ENCODE results near the gene SPIN1.
"Not testable (repeated sequence)": the region's sequence is repeated elsewhere in the genome, so short reads cannot be mapped to it uniquely, and the experiment has no call there.

The SPIN1 gene

GRCh38 chr9:88388203-88388885 is at the start of gene SPIN1:
SPIN1 (plus strand) TSS chr9:88388444; CDS start chr9:88426540, 38,096 bp downstream.
- Mint-ChIP-seq H3K27ac (peak within 1 kb of the TSS; percentile 93), H3K4me1 (peaks cover 30% of the 10 kb centered on the region), H3K36me3 (peaks cover 16% of the 10 kb centered on the region), H3K9me3 (no peaks in the 10 kb centered on the region), H3K4me3 (peak within 1 kb of the TSS; percentile 83)
- DNase-seq (ENCODE audit: low spot score in 2 of 2) (peak; percentile 91 to 92), ATAC-seq (peak; percentile 93)

GRCh38 chr9:88339317-88339716 is 48.9 kb upstream of the SPIN1 start:
- no peaks in the 10 kb centered on the region for H3K9me3 Mint-ChIP-seq
- H3K36me3 Mint-ChIP-seq, result peaks cover 5% of the 10 kb centered on the region
- ATAC-seq (no peak), DNase-seq (ENCODE audit: low spot score in 2 of 2) (no peak)
- H3K4me1 Mint-ChIP-seq, result no peaks in the 10 kb centered on the region
- H3K4me3 Mint-ChIP-seq, result no peak overlapping the region
- H3K27ac Mint-ChIP-seq, result no peak overlapping the region

- Mint-ChIP-seq H3K4me3 (no peak overlapping the region), H3K36me3 (no peaks in the 10 kb centered on the region), H3K4me1 (no peaks in the 10 kb centered on the region), H3K27ac (no peak overlapping the region), H3K9me3 (no peaks in the 10 kb centered on the region)
- DNase-seq (ENCODE audit: low spot score in 2 of 2), result no peak
- no peak for ATAC-seq
Observed at GRCh38 chr9:88342246-88342645, 46.0 kb upstream of the SPIN1 start.

- H3K27ac Mint-ChIP-seq, result no peak overlapping the region
- no peaks in the 10 kb centered on the region for H3K4me1 Mint-ChIP-seq
- H3K36me3 Mint-ChIP-seq, result no peaks in the 10 kb centered on the region
- H3K9me3 Mint-ChIP-seq, result no peaks in the 10 kb centered on the region
- H3K4me3 Mint-ChIP-seq, result no peak overlapping the region
- no peak for ATAC-seq
- no peak for DNase-seq (ENCODE audit: low spot score in 2 of 2)
Observed at GRCh38 chr9:88344013-88344412, 44.2 kb upstream of the SPIN1 start.

GRCh38 chr9:88350354-88350753 is 37.9 kb upstream of the SPIN1 start:
- not testable (repeated sequence) for H3K27ac Mint-ChIP-seq; ATAC-seq; H3K36me3 Mint-ChIP-seq; H3K4me1 Mint-ChIP-seq; H3K9me3 Mint-ChIP-seq; H3K4me3 Mint-ChIP-seq; DNase-seq (ENCODE audit: low spot score in 2 of 2)

- no peaks in the 10 kb centered on the region for H3K4me1 Mint-ChIP-seq
- DNase-seq (ENCODE audit: low spot score in 2 of 2) (no peak), ATAC-seq (peak; percentile 79)
- H3K36me3 Mint-ChIP-seq, result no peaks in the 10 kb centered on the region
- no peak overlapping the region for H3K4me3 Mint-ChIP-seq
- H3K27ac Mint-ChIP-seq, result no peak overlapping the region
- peaks cover 3% of the 10 kb centered on the region for H3K9me3 Mint-ChIP-seq
Observed at GRCh38 chr9:88355166-88355565, 33.1 kb upstream of the SPIN1 start.

- not testable (repeated sequence) for H3K9me3 Mint-ChIP-seq, H3K27ac Mint-ChIP-seq
Observed at GRCh38 chr9:88357250-88357649, 31.0 kb upstream of the SPIN1 start.

GRCh38 chr9:88358723-88359122 is 29.5 kb upstream of the SPIN1 start:
- Mint-ChIP-seq H3K27ac (no peak overlapping the region), H3K36me3 (no peaks in the 10 kb centered on the region), H3K4me3 (no peak overlapping the region), H3K9me3 (peaks cover 3% of the 10 kb centered on the region), H3K4me1 (no peaks in the 10 kb centered on the region)
- DNase-seq (ENCODE audit: low spot score in 2 of 2), result no peak
- no peak for ATAC-seq

More at GRCh38 chr9:88357250-88357649, 31.0 kb upstream of the SPIN1 start:
- not testable (repeated sequence) for DNase-seq (ENCODE audit: low spot score in 2 of 2); H3K4me3 Mint-ChIP-seq; H3K36me3 Mint-ChIP-seq; H3K4me1 Mint-ChIP-seq; ATAC-seq

GRCh38 chr9:88359974-88360373 is 28.3 kb upstream of the SPIN1 start:
- H3K27ac Mint-ChIP-seq, result no peak overlapping the region
- no peak overlapping the region for H3K4me3 Mint-ChIP-seq
- ATAC-seq (no peak), DNase-seq (ENCODE audit: low spot score in 2 of 2) (no peak)
- H3K9me3 Mint-ChIP-seq, result peaks cover 3% of the 10 kb centered on the region
- no peaks in the 10 kb centered on the region for H3K4me1 Mint-ChIP-seq
- no peaks in the 10 kb centered on the region for H3K36me3 Mint-ChIP-seq

- no peaks in the 10 kb centered on the region for H3K36me3 Mint-ChIP-seq
- H3K27ac Mint-ChIP-seq, result no peak overlapping the region
- no peaks in the 10 kb centered on the region for H3K4me1 Mint-ChIP-seq
- ATAC-seq, result no peak
- DNase-seq (ENCODE audit: low spot score in 2 of 2), result no peak
- peaks cover 6% of the 10 kb centered on the region for H3K9me3 Mint-ChIP-seq
- H3K4me3 Mint-ChIP-seq, result no peak overlapping the region
Observed at GRCh38 chr9:88362681-88363080, 25.6 kb upstream of the SPIN1 start.

- H3K4me3 Mint-ChIP-seq, result no peak overlapping the region
- ATAC-seq (no peak), DNase-seq (ENCODE audit: low spot score in 2 of 2) (no peak)
- no peaks in the 10 kb centered on the region for H3K36me3 Mint-ChIP-seq
- H3K9me3 Mint-ChIP-seq, result peaks cover 10% of the 10 kb centered on the region
- H3K27ac Mint-ChIP-seq, result no peak overlapping the region
- H3K4me1 Mint-ChIP-seq, result no peaks in the 10 kb centered on the region
Observed at GRCh38 chr9:88363661-88364060, 24.6 kb upstream of the SPIN1 start.

GRCh38 chr9:88364706-88365105 is 23.5 kb upstream of the SPIN1 start:
- Mint-ChIP-seq H3K9me3 (peaks cover 7% of the 10 kb centered on the region), H3K36me3 (no peaks in the 10 kb centered on the region), H3K4me1 (no peaks in the 10 kb centered on the region), H3K4me3 (no peak overlapping the region), H3K27ac (no peak overlapping the region)
- no peak for ATAC-seq
- DNase-seq (ENCODE audit: low spot score in 2 of 2), result no peak

- Mint-ChIP-seq H3K4me1 (no peaks in the 10 kb centered on the region), H3K27ac (no peak overlapping the region), H3K4me3 (no peak overlapping the region), H3K9me3 (peaks cover 7% of the 10 kb centered on the region), H3K36me3 (no peaks in the 10 kb centered on the region)
- DNase-seq (ENCODE audit: low spot score in 2 of 2) (no peak), ATAC-seq (no peak)
Observed at GRCh38 chr9:88370346-88370745, 17.9 kb upstream of the SPIN1 start.

GRCh38 chr9:88372103-88372654 is 16.1 kb upstream of the SPIN1 start:
- DNase-seq (ENCODE audit: low spot score in 2 of 2) (no peak), ATAC-seq (no peak)
- no peaks in the 10 kb centered on the region for H3K4me1 Mint-ChIP-seq
- H3K27ac Mint-ChIP-seq, result no peak overlapping the region
- peaks cover 4% of the 10 kb centered on the region for H3K9me3 Mint-ChIP-seq
- H3K36me3 Mint-ChIP-seq, result no peaks in the 10 kb centered on the region
- H3K4me3 Mint-ChIP-seq, result no peak overlapping the region

- H3K36me3 Mint-ChIP-seq, result no peaks in the 10 kb centered on the region
- no peaks in the 10 kb centered on the region for H3K4me1 Mint-ChIP-seq
- H3K27ac Mint-ChIP-seq, result no peak overlapping the region
- H3K4me3 Mint-ChIP-seq, result no peak overlapping the region
- H3K9me3 Mint-ChIP-seq, result peaks cover 2% of the 10 kb centered on the region
- DNase-seq (ENCODE audit: low spot score in 2 of 2), result no peak
- ATAC-seq, result no peak
Observed at GRCh38 chr9:88373045-88373444, 15.2 kb upstream of the SPIN1 start.

- DNase-seq (ENCODE audit: low spot score in 2 of 2) (no peak), ATAC-seq (no peak)
- H3K9me3 Mint-ChIP-seq, result no peaks in the 10 kb centered on the region
Observed at GRCh38 chr9:88378317-88378716, 9.9 kb upstream of the SPIN1 start.

More at GRCh38 chr9:88378317-88378716, 9.9 kb upstream of the SPIN1 start:
- no peaks in the 10 kb centered on the region for H3K36me3 Mint-ChIP-seq
- no peak overlapping the region for H3K4me3 Mint-ChIP-seq
- no peak overlapping the region for H3K27ac Mint-ChIP-seq
- no peaks in the 10 kb centered on the region for H3K4me1 Mint-ChIP-seq

Data from stimulated activated effector memory CD8-positive, alpha-beta T cell treated with anti-CD3 and anti-CD28 coated beads, Interleukin-12 subunit alpha, Interleukin-12 subunit beta, amount 100 ng/mL, for 72 hours (primary cell).